Measurements from ENCODE around the gene CACNA1E. TPM values are rescaled to one million over a fixed set of nuclear protein-coding genes. Genes with fewer than 3 reads are reported as not detected.

Gene CACNA1E
- total RNA-seq, 1 experiment from 2014 or later, result 0.45 TPM

GRCh38 chr1:181554465-181554864, 71.1 kb downstream of the CACNA1E start:
- peaks cover 18% of the 10 kb centered on the region for H3K27me3 Mint-ChIP-seq (ENCODE audit: insufficient read depth, unreplicated experiment)
- no peaks in the 10 kb centered on the region for H3K4me1 Mint-ChIP-seq (ENCODE audit: low read depth, unreplicated experiment)
- no peaks in the 10 kb centered on the region for H3K4me1 ChIP-seq
- intact Hi-C loops (cut with micrococcal nuclease; ENCODE audit: unreplicated experiment), result no loop called here
- H3K36me3 ChIP-seq (ENCODE audit: control insufficient read depth, insufficient read depth, low read length), result no peaks in the 10 kb centered on the region
- H3K4me3 Mint-ChIP-seq (ENCODE audit: unreplicated experiment), result no peak overlapping the region
- ChIA-PET POLR2A (interaction anchor here (0.6 kb wide), 1 partner anchor 1926 kb away, joined by 4 read pairs; no protein-coding TSS in a partner anchor), CTCF (no interaction called here)
- H3K4me3 ChIP-seq (ENCODE audit: low read depth, low read length), result no peak overlapping the region
- no peaks in the 10 kb centered on the region for H3K9me3 Mint-ChIP-seq (ENCODE audit: unreplicated experiment)
- H3K9me3 ChIP-seq, result no peaks in the 10 kb centered on the region
- no peak for TF ChIP-seq CTCF (IDR thresholded peaks at IDR 0.05; ENCODE audit: insufficient read depth in 1 of 2, low read depth in 1 of 2, low read length in 1 of 2, severe bottlenecking in 1 of 2, unreplicated experiment in 1 of 2)
- no peaks in the 10 kb centered on the region for H3K36me3 Mint-ChIP-seq (ENCODE audit: insufficient read depth, unreplicated experiment)
- no peak for DNase-seq
- no TSS peak for BruUV-seq (replicated peaks)
- no peak overlapping the region for H3K27ac Mint-ChIP-seq (ENCODE audit: unreplicated experiment)
- H3K27me3 ChIP-seq (replicated peaks; ENCODE audit: control insufficient read depth, insufficient read depth, low read length), result no peaks in the 10 kb centered on the region

- H3K9me3 Mint-ChIP-seq (ENCODE audit: unreplicated experiment), result no peaks in the 10 kb centered on the region
- DNase-seq, result no peak
- peaks cover 11% of the 10 kb centered on the region for H3K27me3 Mint-ChIP-seq (ENCODE audit: insufficient read depth, unreplicated experiment)
- ChIA-PET POLR2A (no interaction called here), CTCF (no interaction called here)
- H3K4me1 Mint-ChIP-seq (ENCODE audit: low read depth, unreplicated experiment), result no peaks in the 10 kb centered on the region
- Histone ChIP-seq H3K36me3 (ENCODE audit: control insufficient read depth, insufficient read depth, low read length) (no peaks in the 10 kb centered on the region), H3K9me3 (no peaks in the 10 kb centered on the region), H3K27me3 (replicated peaks; ENCODE audit: control insufficient read depth, insufficient read depth, low read length) (no peaks in the 10 kb centered on the region), H3K4me3 (ENCODE audit: low read depth, low read length) (no peak overlapping the region), H3K4me1 (no peaks in the 10 kb centered on the region)
- intact Hi-C loops (cut with micrococcal nuclease; ENCODE audit: unreplicated experiment), result no loop called here
- H3K36me3 Mint-ChIP-seq (ENCODE audit: insufficient read depth, unreplicated experiment), result no peaks in the 10 kb centered on the region
- TF ChIP-seq CTCF (IDR thresholded peaks at IDR 0.05; ENCODE audit: insufficient read depth in 1 of 2, low read depth in 1 of 2, low read length in 1 of 2, severe bottlenecking in 1 of 2, unreplicated experiment in 1 of 2), result no peak
- H3K4me3 Mint-ChIP-seq (ENCODE audit: unreplicated experiment), result no peak overlapping the region
- no peak overlapping the region for H3K27ac Mint-ChIP-seq (ENCODE audit: unreplicated experiment)
- BruUV-seq (replicated peaks), result no TSS peak
These were observed 73.3 kb downstream of the CACNA1E start for GRCh38 chr1:181556631-181557030.

GRCh38 chr1:181557313-181557712, 74.0 kb downstream of the CACNA1E start:
- intact Hi-C loops (cut with micrococcal nuclease; ENCODE audit: unreplicated experiment), result no loop called here
- H3K9me3 ChIP-seq, result no peaks in the 10 kb centered on the region
- H3K9me3 Mint-ChIP-seq (ENCODE audit: unreplicated experiment), result no peaks in the 10 kb centered on the region
- BruUV-seq (replicated peaks), result no TSS peak
- TF ChIP-seq CTCF (IDR thresholded peaks at IDR 0.05; ENCODE audit: insufficient read depth in 1 of 2, low read depth in 1 of 2, low read length in 1 of 2, severe bottlenecking in 1 of 2, unreplicated experiment in 1 of 2), result no peak
- H3K36me3 Mint-ChIP-seq (ENCODE audit: insufficient read depth, unreplicated experiment), result no peaks in the 10 kb centered on the region
- DNase-seq, result no peak
- ChIA-PET CTCF (no interaction called here), POLR2A (no interaction called here)
- no peak overlapping the region for H3K4me3 ChIP-seq (ENCODE audit: low read depth, low read length)
- no peaks in the 10 kb centered on the region for H3K4me1 Mint-ChIP-seq (ENCODE audit: low read depth, unreplicated experiment)
- no peak overlapping the region for H3K4me3 Mint-ChIP-seq (ENCODE audit: unreplicated experiment)
- no peaks in the 10 kb centered on the region for H3K36me3 ChIP-seq (ENCODE audit: control insufficient read depth, insufficient read depth, low read length)
- peaks cover 5% of the 10 kb centered on the region for H3K27me3 Mint-ChIP-seq (ENCODE audit: insufficient read depth, unreplicated experiment)
- H3K27me3 ChIP-seq (replicated peaks; ENCODE audit: control insufficient read depth, insufficient read depth, low read length), result no peaks in the 10 kb centered on the region
- no peaks in the 10 kb centered on the region for H3K4me1 ChIP-seq
- no peak overlapping the region for H3K27ac Mint-ChIP-seq (ENCODE audit: unreplicated experiment)
